ENCODE data around the gene NTSR2. TPM values are rescaled to one million over a fixed set of nuclear protein-coding genes. Genes with fewer than 3 reads are reported as not detected.

The NTSR2 gene
- total RNA-seq, 1 donor from 2014 or later: not detected

GRCh38 chr2:11680901-11681721 lies 11.1 kb upstream of the NTSR2 start:
- Mint-ChIP-seq H3K27me3 (ENCODE audit: low read depth) (peaks cover 35% of the 10 kb centered on the region), H3K4me1 (ENCODE audit: low read depth) (peaks cover 5% of the 10 kb centered on the region), H3K36me3 (ENCODE audit: low read depth) (no peaks in the 10 kb centered on the region), H3K4me3 (ENCODE audit: low read depth) (no peak overlapping the region), H3K27ac (no peak overlapping the region), H3K9me3 (no peaks in the 10 kb centered on the region)
- DNase-seq (ENCODE audit: low spot score): no peak
- intact Hi-C loops (cut with micrococcal nuclease): loop anchor here (5.0 kb wide), 2 partner anchors 204 to 549 kb away; a partner anchor contains a TSS

GRCh38 chr2:11680182-11680900 lies 10.3 kb upstream of the NTSR2 start:
- intact Hi-C loops (cut with micrococcal nuclease): loop anchor here (5.0 kb wide), 2 partner anchors 203 to 548 kb away; a partner anchor contains a TSS
- Mint-ChIP-seq H3K27ac (no peak overlapping the region), H3K9me3 (no peaks in the 10 kb centered on the region), H3K4me3 (ENCODE audit: low read depth) (no peak overlapping the region), H3K36me3 (ENCODE audit: low read depth) (no peaks in the 10 kb centered on the region), H3K4me1 (ENCODE audit: low read depth) (peaks cover 5% of the 10 kb centered on the region), H3K27me3 (ENCODE audit: low read depth) (peaks cover 37% of the 10 kb centered on the region)
- no peak for DNase-seq (ENCODE audit: low spot score)

DNA sequence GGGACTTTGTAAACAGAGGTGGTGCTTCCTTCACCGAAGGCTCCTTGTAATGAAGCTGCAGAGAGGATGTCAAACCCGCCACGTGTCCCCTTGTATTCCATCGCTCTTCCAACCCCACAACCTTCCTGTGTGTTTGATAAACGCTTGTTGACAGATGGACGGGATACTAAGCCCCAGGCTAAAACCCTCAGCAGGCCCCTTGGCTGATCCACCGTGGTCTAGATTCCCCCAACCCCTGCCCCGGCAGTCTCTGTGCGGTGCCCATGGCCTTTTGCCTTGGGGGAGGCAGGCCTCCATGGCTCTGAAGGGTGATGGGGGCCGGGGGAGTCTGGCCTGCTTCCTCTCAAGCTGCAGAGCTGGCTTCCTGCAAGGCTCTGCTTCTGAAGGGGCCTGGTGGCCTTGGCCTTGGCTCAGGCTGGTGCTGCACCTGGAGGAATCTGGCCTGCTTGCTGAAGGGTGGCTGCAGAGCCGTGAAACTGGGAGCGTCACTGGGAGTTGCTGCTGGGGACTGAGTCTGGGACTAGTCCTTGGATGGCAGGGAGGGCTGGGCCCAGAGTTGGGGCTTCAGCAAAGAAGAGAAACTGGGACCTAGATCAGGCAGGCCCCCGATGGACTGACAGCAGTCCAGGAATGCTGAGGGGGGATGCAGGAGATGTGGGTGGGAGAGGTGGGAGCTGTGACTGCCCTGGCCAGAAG lies 9.6 kb upstream of the NTSR2 start:
- Mint-ChIP-seq H3K27ac (no peak overlapping the region), H3K9me3 (no peaks in the 10 kb centered on the region), H3K27me3 (ENCODE audit: low read depth) (peaks cover 33% of the 10 kb centered on the region), H3K36me3 (ENCODE audit: low read depth) (no peaks in the 10 kb centered on the region), H3K4me3 (ENCODE audit: low read depth) (no peak overlapping the region), H3K4me1 (ENCODE audit: low read depth) (peaks cover 5% of the 10 kb centered on the region)
- no peak for DNase-seq (ENCODE audit: low spot score)
- intact Hi-C loops (cut with micrococcal nuclease): loop anchor here (5.0 kb wide), 2 partner anchors 202 to 547 kb away; a partner anchor contains a TSS

- H3K27ac Mint-ChIP-seq: no peak overlapping the region
- intact Hi-C loops (cut with micrococcal nuclease): no loop called here
- no peaks in the 10 kb centered on the region for H3K36me3 Mint-ChIP-seq (ENCODE audit: low read depth)
- H3K27me3 Mint-ChIP-seq (ENCODE audit: low read depth): peaks cover 33% of the 10 kb centered on the region
- H3K4me3 Mint-ChIP-seq (ENCODE audit: low read depth): no peak overlapping the region
- H3K4me1 Mint-ChIP-seq (ENCODE audit: low read depth): peaks cover 5% of the 10 kb centered on the region
- no peaks in the 10 kb centered on the region for H3K9me3 Mint-ChIP-seq
- DNase-seq (ENCODE audit: low spot score): no peak
These were observed 9.0 kb upstream of the NTSR2 start for GRCh38 chr2:11679016-11679415.

- Mint-ChIP-seq H3K4me1 (ENCODE audit: low read depth) (peaks cover 5% of the 10 kb centered on the region), H3K27me3 (ENCODE audit: low read depth) (peaks cover 35% of the 10 kb centered on the region), H3K27ac (no peak overlapping the region), H3K9me3 (no peaks in the 10 kb centered on the region), H3K4me3 (ENCODE audit: low read depth) (no peak overlapping the region), H3K36me3 (ENCODE audit: low read depth) (no peaks in the 10 kb centered on the region)
- DNase-seq (ENCODE audit: low spot score): no peak
- intact Hi-C loops (cut with micrococcal nuclease): no loop called here
These were observed 8.4 kb upstream of the NTSR2 start for GRCh38 chr2:11678306-11678960.

DNA sequence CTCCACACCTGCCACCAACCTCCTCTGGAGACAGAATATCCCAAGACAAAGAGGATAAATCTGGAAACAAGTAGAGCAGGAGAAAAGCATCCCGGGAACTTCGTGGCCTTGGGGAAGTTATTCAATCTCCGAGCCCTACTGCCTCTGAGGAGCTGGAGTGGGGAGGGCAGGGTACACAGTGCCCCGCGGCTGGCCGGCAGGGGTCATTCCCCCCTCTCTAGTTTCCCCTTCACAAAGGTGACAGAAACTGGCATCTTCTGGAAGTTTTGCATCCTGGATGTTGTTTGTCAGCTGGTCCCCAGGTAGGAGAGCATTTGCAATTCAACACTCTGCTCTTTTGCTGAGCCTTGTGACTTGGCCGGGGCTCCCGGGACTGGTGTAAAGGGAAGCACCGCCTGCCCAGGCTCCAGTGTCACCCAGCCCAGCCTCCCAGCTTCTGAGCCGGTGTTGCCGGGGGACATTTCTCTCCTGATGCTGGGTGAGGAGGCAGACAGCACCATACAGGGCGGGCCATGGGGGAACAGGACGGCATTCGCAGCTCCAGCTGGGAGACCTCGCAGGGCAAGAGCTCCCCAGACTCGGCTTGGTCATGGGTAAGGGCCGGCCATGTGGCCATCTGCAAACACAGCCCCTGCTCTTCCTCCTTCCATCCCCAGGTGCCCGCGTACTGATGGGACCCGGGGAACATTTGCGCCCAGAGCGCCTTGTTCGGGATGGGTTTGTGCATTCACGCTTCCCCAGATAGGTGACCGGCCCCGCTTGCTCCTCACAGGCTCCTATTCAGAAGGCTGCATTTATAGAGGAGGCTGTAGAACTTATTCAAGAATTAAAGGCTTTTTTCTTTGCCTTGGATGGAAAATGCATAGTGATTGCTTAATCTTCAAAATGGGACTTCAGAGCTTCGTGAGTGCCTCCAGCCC lies 7.4 kb upstream of the NTSR2 start:
- Mint-ChIP-seq H3K27me3 (ENCODE audit: low read depth) (peaks cover 35% of the 10 kb centered on the region), H3K36me3 (ENCODE audit: low read depth) (no peaks in the 10 kb centered on the region), H3K4me3 (ENCODE audit: low read depth) (no peak overlapping the region), H3K9me3 (no peaks in the 10 kb centered on the region), H3K27ac (no peak overlapping the region), H3K4me1 (ENCODE audit: low read depth) (peaks cover 8% of the 10 kb centered on the region)
- DNase-seq (ENCODE audit: low spot score): no peak
- intact Hi-C loops (cut with micrococcal nuclease): no loop called here

DNA sequence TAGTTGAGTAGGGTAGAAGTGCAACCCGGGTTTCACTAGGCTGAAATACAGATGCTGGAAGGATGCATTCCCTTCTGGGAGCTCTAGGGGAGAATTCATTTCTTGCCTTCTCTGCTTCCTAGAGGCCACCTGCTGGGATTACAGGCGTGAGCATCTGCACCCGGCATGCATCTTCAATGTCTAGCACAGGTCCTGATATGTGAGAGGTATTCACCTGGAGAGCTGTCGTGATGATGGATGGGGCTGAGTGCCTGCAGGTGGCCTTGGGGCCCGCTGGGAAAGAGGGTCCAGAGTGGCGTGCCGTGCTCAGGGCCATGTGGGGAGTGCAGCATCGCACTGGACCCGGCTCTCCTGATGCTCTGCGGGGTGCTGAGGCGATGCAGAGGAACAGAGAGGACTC lies 6.6 kb upstream of the NTSR2 start:
- Mint-ChIP-seq H3K36me3 (ENCODE audit: low read depth) (no peaks in the 10 kb centered on the region), H3K27ac (no peak overlapping the region), H3K4me1 (ENCODE audit: low read depth) (peaks cover 4% of the 10 kb centered on the region), H3K9me3 (no peaks in the 10 kb centered on the region), H3K4me3 (ENCODE audit: low read depth) (no peak overlapping the region), H3K27me3 (ENCODE audit: low read depth) (peaks cover 31% of the 10 kb centered on the region)
- intact Hi-C loops (cut with micrococcal nuclease): no loop called here
- DNase-seq (ENCODE audit: low spot score): no peak

- intact Hi-C loops (cut with micrococcal nuclease): no loop called here
- Mint-ChIP-seq H3K27ac (no peak overlapping the region), H3K27me3 (ENCODE audit: low read depth) (peaks cover 33% of the 10 kb centered on the region), H3K4me3 (ENCODE audit: low read depth) (no peak overlapping the region), H3K4me1 (ENCODE audit: low read depth) (peaks cover 4% of the 10 kb centered on the region), H3K9me3 (no peaks in the 10 kb centered on the region), H3K36me3 (ENCODE audit: low read depth) (no peaks in the 10 kb centered on the region)
- DNase-seq (ENCODE audit: low spot score): no peak
These were observed 5.6 kb upstream of the NTSR2 start for GRCh38 chr2:11675423-11676112.

DNA sequence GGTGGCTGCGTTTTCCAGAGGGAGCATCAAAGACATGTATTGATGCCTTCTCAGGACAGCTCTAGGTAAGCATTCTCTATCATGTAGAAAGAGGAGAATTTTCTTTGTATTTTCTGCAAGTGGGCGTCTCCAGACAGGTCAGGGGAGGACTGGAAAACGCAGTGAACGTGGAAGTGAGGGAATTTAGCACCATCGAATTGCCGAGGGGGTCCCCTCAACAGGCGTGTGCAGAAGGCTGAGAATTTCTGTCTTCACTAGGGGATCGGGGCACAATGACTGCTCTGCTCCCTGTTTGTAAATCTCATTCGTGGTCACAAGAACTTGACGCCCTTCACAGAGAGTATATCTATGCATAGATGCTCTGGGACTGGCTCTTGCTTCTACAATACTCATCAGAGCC lies 5.0 kb upstream of the NTSR2 start:
- no peak overlapping the region for H3K27ac Mint-ChIP-seq
- no peaks in the 10 kb centered on the region for H3K36me3 Mint-ChIP-seq (ENCODE audit: low read depth)
- H3K9me3 Mint-ChIP-seq: no peaks in the 10 kb centered on the region
- H3K4me1 Mint-ChIP-seq (ENCODE audit: low read depth): peaks cover 4% of the 10 kb centered on the region
- no peak overlapping the region for H3K4me3 Mint-ChIP-seq (ENCODE audit: low read depth)
- H3K27me3 Mint-ChIP-seq (ENCODE audit: low read depth): peaks cover 38% of the 10 kb centered on the region
- DNase-seq (ENCODE audit: low spot score): no peak
- intact Hi-C loops (cut with micrococcal nuclease): no loop called here

DNA sequence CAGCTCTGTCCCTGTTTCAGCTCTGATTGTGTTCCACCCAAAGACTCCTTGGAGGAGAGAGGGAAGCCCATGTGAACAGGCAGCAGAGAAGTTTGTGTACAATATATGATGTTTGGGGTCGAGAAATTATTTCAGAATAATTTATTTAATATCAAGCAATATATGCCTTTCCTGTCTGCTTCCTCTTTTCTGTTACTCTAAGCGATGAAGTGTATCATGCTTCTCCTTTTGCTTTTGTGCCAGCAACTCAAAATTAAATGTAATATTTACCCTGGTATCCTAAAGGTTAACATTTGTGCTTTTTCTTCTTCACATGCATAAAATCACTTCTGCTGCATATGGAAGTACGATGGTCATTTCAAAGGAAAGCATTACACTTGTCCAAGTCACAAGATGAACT lies 2.4 kb upstream of the NTSR2 start:
- Mint-ChIP-seq H3K4me1 (ENCODE audit: low read depth) (peaks cover 4% of the 10 kb centered on the region), H3K4me3 (ENCODE audit: low read depth) (no peak overlapping the region), H3K9me3 (no peaks in the 10 kb centered on the region), H3K27me3 (ENCODE audit: low read depth) (peaks cover 35% of the 10 kb centered on the region), H3K36me3 (ENCODE audit: low read depth) (no peaks in the 10 kb centered on the region), H3K27ac (no peak overlapping the region)
- no peak for DNase-seq (ENCODE audit: low spot score)
- intact Hi-C loops (cut with micrococcal nuclease): no loop called here

GRCh38 chr2:11667866-11668637 lies 1.9 kb downstream of the NTSR2 start:
- no peak for DNase-seq (ENCODE audit: low spot score)
- Mint-ChIP-seq H3K4me1 (ENCODE audit: low read depth) (peaks cover 1% of the 10 kb centered on the region), H3K27me3 (ENCODE audit: low read depth) (peaks cover 17% of the 10 kb centered on the region), H3K4me3 (ENCODE audit: low read depth) (no peak overlapping the region), H3K36me3 (ENCODE audit: low read depth) (no peaks in the 10 kb centered on the region), H3K27ac (no peak overlapping the region), H3K9me3 (peaks cover under 1% of the 10 kb centered on the region)
- intact Hi-C loops (cut with micrococcal nuclease): no loop called here
